Rectal smooth muscle tissue (tissue), 1 donor: ENCODE data around the gene PGK1.
"Not testable (repeated sequence)": the region's sequence is repeated elsewhere in the genome, so short reads cannot be mapped to it uniquely, and the experiment has no call there.

Experiments
- H3K27ac ChIP-seq: one replicate; pipeline ENCODE4 v1.7.0; 2013; ENCODE audit warnings: low read depth, low read length, inconsistent platforms
- H3K27me3 ChIP-seq: one replicate; pipeline ENCODE4 v1.7.0; 2013; ENCODE audit warnings: low read length; ENCODE audit not compliant: control insufficient read depth, insufficient read depth
- H3K36me3 ChIP-seq: one replicate; pipeline ENCODE4 v1.7.0; 2013; ENCODE audit warnings: low read length; ENCODE audit not compliant: control insufficient read depth, insufficient read depth
- H3K4me1 ChIP-seq: one replicate; pipeline ENCODE4 v1.7.0; 2013; ENCODE audit warnings: low read length; ENCODE audit not compliant: control insufficient read depth, insufficient read depth
- H3K4me3 ChIP-seq: one replicate; pipeline ENCODE4 v1.7.0; 2013; ENCODE audit warnings: low read length
- H3K9ac ChIP-seq: one replicate; pipeline ENCODE4 v1.7.0; 2013; ENCODE audit warnings: low read length

PGK1 gene

DNA sequence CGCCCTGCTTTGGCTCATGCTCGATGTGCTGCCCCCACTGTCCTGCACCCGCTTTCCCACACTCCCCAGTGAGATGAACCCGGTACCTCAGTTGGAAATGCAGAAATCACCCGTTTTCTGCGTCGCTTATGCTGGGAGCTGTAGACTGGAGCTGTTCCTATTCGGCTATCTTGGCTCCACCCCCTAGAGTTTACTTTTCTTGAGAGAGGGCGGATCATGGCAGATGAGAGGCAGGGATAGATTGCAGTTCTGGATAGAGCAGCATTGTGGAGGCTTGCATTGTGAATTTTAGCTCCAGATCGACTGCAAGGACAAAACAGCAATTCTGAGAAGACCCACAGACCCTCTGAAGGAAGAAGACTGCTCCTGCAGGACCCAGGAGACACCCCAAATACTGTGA is 53.8 kb downstream of the PGK1 start:
- H3K27me3 ChIP-seq, H3K4me3 ChIP-seq, H3K9ac ChIP-seq, H3K36me3 ChIP-seq, H3K4me1 ChIP-seq, H3K27ac ChIP-seq: not testable (repeated sequence)

DNA sequence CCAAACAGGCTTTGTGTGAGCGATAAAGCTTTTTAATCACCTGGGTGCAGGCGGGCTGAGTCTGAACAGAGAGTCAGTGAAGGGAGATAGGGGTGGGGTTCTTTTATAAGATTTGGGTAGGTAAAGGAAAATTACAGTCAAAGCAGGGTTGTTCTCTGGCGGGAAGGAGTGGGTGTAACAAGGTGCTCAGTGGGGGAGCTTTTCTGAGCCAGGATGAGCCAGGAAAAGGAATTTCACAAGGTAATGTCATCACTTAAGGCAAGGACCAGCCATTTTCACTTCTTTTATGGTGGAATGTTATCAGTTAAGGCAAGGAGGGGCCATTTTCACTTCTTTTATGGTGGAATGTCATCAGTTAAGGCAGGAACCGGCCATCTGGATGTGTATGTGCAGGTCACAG is 56.7 kb downstream of the PGK1 start:
- H3K9ac ChIP-seq, H3K27me3 ChIP-seq, H3K4me3 ChIP-seq, H3K4me1 ChIP-seq, H3K27ac ChIP-seq, H3K36me3 ChIP-seq: not testable (repeated sequence)

DNA sequence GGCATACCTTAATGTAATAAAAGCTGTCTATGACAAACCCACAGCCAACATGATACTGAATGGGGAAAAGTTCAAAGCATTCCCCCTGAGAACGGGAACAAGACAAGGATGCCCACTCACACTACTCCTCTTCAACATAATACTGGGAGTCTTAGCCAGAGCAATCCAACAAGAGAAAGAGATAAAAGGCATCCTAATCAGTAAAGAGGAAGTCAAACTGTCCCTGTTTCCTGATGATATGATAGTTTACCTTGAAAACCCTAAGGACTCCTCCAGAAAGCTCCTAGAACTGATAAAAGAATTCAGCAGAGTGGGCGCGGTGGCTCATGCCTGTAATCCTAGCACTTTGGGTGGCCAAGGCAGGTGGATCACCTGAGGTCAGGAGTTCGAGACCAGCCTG is 59.1 kb downstream of the PGK1 start:
- not testable (repeated sequence) for H3K4me3 ChIP-seq, H3K9ac ChIP-seq, H3K4me1 ChIP-seq, H3K36me3 ChIP-seq, H3K27me3 ChIP-seq, H3K27ac ChIP-seq

DNA sequence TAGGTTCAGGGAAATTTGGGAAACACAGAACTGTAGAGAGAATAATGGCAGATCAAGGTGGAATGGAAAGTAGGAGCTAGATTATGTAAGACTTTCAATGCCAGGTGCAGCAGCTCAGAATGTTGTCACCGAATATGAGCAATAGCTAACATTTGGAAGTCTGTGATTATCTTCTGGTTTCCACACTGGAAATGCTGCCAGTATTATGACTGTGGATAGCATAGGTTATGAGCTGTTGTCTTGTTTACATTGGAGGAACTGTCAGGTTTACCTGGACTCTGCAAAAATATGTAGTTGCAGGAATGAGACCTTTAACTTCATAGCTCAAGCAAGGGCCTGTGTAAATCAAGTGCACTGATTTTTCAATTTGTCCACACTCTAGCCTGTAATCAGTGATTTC is 61.4 kb downstream of the PGK1 start:
- no peaks in the 10 kb centered on the region for H3K27me3 ChIP-seq
- no peak overlapping the region for H3K9ac ChIP-seq
- H3K36me3 ChIP-seq = no peaks in the 10 kb centered on the region
- H3K27ac ChIP-seq = no peak overlapping the region
- H3K4me3 ChIP-seq = no peak overlapping the region
- no peaks in the 10 kb centered on the region for H3K4me1 ChIP-seq

DNA sequence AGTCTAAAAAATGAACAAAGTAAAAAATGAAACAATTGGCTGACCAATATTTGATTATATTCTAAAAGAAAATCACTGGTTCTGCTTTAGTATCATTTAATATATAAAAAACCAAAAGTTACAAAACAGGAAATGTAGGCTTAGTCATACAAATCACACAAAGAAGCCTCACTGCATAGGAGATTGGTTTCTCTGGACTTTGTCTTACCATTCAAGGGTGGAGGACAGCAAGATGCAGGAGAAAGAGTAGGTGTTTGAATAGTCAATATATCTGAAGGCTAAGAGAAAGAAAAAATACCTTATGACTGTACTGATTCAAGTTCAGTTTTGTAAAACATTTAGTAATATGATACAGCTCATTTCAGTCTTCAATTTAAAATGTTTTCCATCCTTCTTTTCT is 64.0 kb downstream of the PGK1 start:
- Histone ChIP-seq H3K36me3 (no peaks in the 10 kb centered on the region), H3K4me3 (no peak overlapping the region), H3K4me1 (no peaks in the 10 kb centered on the region), H3K9ac (no peak overlapping the region), H3K27me3 (no peaks in the 10 kb centered on the region), H3K27ac (no peak overlapping the region)
